GM18858 (cell line): ENCODE measurements around the gene CYP26B1.
A peak's percentile ranks its signal among the peaks of the same experiment; 100 is the strongest.

Source experiments
- ATAC-seq: cut with Tn5 transposase; IDR thresholded peaks from one replicate; pipeline ENCODE4 v1.9.1; 2021; ENCODE audit not compliant: unreplicated experiment

The CYP26B1 gene

DNA sequence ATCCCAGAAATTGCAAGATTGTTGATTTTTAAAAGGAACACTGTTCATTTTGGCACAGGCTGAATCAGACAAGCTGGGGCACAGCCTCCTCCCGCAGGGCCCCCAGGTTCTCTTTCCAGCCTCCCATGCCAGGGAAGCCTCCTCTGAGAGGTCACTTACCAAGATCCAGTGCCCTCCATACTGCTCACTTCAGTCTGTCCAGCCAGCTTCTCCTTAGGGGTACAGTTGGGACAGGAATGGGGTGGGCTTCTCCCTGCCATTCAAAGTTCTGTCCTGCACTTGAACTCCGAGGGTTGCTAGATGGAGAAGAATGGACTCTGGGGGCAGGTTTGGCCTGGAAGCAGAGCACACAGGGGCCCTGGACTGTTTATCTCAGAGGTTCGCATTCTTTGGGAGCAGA is 7.5 kb upstream of the CYP26B1 start:
- ATAC-seq, result no peak

GRCh38 chr2:72154386-72154975 is 6.8 kb upstream of the CYP26B1 start:
- no peak for ATAC-seq

- ATAC-seq, result no peak
Measured at GRCh38 chr2:72153924-72154323, 6.3 kb upstream of the CYP26B1 start.

GRCh38 chr2:72153026-72153791 is 5.5 kb upstream of the CYP26B1 start:
- ATAC-seq, result no peak

DNA sequence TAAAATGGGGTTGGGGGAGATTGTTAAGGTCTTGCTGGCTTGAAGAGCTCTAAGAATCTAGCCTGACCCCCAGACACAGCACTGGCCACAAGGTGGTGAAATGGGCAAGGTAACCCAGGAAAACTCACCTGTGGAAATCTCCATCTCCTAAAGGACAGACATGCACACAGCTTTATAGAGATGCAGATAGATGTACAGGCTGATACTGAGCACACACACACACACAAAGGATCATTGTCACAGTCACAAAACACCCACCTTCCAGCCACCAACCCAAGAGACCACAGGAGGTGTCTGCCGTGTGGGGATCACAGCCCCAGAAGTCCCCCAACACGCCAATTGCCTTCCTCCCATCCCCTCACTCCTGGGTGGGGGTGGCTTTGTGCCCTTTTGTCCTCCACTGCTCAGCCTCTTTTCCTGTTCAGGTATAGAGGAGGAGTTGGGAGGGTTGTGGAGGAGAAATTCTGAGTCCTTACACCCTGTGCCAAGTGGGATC is 3.2 kb upstream of the CYP26B1 start:
- ATAC-seq, result no peak

DNA sequence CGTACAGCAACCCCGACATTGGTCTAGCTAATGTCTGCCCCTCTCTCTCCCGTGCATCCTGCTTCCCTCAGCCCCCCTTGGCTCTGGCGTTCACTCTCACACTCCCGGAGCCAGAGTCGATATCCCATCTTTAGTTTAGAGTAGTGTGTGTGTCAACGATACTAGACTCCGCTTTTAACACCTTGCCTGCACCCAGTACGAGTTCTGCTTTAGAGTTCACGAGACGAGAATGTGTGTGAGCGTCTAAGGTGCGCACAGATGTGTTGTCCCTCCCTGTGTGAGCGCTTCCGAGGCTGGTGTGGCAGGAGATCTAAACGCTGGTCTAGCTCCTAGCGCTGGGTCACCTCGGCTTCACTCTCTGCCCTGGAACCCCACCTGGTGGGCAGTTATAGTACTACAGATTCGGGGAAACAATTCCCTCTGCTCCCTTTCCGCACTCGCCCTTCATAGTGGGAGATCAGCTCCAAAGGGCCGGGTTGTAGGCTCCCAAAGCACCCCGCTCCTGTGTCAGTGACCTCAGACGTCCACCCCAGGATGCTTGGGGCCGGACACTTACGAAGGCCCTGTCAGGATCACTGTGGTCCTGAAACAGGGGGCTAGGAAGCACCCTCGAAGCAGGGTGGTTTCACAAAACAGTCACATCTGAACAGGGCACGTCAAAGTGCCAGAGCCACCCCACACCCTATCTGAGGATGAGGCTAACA is 2.6 kb upstream of the CYP26B1 start:
- ATAC-seq, result peak; percentile 65

GRCh38 chr2:72149556-72150156 is 2.0 kb upstream of the CYP26B1 start:
- ATAC-seq, result no peak

DNA sequence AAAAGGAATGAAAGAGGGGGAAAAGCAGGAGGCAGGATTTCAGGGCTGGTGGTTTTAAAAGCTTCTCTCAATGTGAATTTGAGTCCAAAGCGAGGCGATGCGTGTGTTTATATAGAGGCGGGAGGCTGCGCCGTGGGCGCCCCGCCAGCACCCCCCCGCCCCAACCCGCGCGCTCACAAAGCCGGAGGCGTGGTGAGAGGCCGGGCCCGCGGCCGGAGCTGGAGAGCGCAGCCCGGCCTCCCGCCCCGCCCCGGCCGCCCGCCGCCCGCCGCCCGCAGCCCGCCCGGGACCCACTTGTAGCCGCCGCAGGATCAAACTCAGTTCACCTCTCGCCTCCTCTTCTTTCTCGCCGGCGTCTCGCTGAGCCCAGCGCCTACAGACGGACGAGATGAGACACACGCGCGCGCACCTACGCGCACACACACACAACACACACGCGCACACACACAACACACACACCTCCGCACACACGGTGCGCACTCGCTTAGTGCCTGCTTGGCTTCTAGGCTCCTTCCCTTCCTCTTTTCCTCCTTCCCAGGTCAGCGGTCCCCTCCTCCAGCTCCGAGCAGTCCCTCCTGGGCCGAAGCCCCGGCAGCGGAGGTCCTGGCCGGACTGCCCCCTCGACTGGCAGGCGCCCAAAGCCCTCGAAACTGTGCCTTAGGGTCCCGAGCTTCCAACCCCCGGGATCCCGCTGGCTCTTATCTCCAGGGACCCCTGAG is 1.3 kb upstream of the CYP26B1 start:
- no peak for ATAC-seq

- no peak for ATAC-seq
Measured at GRCh38 chr2:72148003-72148836, 558 bp upstream of the CYP26B1 start.

GRCh38 chr2:72146347-72147302 is 1.0 kb downstream of the CYP26B1 start:
- ATAC-seq, result no peak

DNA sequence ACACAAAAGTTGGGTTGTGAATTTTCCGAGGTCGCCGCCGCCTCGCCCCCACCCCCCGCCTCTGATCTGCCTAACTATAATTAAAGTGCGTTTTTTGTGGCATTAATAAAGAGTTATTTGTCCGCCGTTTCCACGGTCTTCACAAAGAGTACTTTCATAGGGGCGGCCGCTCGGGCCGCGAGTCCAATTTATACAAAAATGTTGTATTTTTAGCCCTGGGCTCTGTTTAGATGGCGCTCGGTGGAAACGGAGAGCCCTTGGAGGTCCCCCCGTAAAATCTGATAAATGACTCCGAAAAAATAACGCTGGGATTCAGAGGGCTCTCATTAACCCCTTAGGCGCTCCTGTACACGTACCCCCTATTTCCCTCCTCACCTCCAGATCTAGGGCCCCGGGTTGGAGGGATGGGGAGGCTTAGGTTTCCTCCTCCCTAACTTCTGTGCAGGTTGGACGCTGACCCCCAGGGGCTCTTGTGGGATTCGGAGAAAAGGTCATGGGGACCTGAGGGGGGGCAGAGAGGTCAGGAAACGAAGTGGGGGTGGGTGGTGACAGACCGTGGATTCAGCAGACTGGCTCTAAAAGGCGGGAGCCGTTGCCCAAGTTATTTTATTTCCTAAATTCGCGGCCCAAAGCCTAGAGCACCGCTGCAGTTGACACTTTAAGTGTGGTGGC is 1.9 kb downstream of the CYP26B1 start:
- no peak for ATAC-seq

GRCh38 chr2:72145289-72145657 is 2.4 kb downstream of the CYP26B1 start:
- ATAC-seq, result no peak

DNA sequence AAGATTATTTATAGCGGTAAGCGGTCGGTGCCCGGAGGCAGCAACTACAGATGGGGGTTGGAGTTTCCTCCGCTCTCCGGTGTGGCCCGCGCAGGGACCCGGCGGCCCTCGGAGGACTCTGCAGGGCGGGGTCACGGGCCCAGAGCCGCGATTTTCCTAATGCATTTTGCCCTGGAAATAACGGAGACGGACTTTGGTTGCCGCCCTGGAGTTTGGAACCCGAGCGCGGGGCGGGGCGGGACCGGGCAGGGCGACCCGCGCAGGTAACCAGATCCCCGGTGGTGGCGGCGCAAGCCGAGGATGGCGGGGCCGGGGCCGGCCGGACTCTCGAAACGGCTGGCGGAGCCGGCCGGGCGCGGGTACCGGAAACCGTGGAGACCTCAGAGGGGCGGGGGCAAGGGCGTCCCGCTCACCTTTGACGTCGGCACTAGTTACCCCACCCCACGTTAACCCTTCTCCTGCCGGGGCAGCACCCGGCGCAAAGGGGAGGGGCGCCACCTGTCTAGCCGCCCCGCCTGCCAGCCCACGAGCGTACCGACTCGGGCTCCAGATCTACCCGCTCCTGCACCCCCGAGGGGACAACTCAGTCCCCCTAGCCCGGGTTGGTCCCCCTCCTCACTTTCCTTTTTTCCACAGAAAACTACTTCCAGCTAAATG is 2.9 kb downstream of the CYP26B1 start:
- ATAC-seq, result no peak

GRCh38 chr2:72144274-72144631 is 3.4 kb downstream of the CYP26B1 start:
- ATAC-seq, result no peak

DNA sequence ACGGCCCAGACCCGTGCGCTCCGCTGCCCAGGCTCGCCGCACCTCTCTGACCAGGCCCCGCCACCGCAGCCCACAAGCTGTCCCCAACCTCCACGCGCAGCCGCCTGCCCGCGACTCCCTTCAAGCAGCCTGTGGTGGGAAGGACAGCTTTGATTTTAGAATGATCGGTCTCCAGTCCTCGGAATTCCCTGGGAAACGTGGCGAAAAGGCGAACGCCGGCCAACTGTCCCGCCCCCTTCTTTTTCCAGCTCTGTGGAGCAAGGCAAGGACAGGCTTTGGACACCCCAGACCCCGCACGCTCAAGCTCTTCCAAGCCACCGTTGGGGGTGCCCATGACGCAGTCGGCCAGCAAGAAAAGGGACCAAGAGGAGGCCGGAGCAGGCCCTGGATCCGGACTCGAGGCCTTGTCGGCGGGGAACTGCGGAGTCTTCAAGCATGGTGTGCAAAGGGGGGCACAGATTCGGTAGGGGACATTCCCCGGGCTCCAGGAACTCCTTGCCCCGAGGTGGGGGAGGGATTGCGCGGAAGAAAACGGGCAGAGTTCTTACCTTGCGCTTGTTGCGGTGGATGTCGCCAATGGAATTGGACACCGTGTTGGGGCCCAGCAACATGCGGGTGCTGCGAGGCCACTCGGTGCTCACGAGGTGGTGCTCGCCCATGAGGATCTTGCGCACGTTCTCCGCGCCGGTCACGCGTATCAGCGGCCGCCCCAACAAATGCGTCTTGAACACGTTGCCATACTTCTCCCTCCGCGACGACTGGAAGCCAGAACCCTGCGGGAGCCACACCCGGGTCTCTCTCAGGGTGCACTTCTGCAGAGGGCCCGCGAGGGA is 4.0 kb downstream of the CYP26B1 start:
- ATAC-seq, result no peak

- ATAC-seq, result no peak
Measured at GRCh38 chr2:72142570-72143440, 4.9 kb downstream of the CYP26B1 start.
